Motor neuron (in vitro differentiated cells): Measurements from ENCODE around the gene ACSL5. TPM values are rescaled to one million over a fixed set of nuclear protein-coding genes. Genes with fewer than 3 reads are reported as not detected.

Source experiments
- ATAC-seq, 8 experiments: fragments of 200-7000 bp; cut with Tn5 transposase; replicated peaks in 6 of 8; 2 replicates each; pipeline ENCODE4 v1.8.0; 2021; ENCODE audit warnings: mild to moderate bottlenecking in 8 of 8, moderate library complexity in 8 of 8
- H3K27ac ChIP-seq, 2 donors: fragments of 250-450 bp; sonication (Bioruptor Pico); 2 replicates each; pipeline ENCODE4 v1.9.0; 2021; ENCODE audit warnings: antibody characterized with exemption in 2 of 2, mild to moderate bottlenecking in 2 of 2, moderate library complexity in 1 of 2
- H3K4me1 ChIP-seq, 2 donors: fragments of 250-450 bp; sonication (Bioruptor Pico); replicated peaks in 1 of 2; 2 replicates each; pipeline ENCODE4 v1.6.1; 2021; ENCODE audit warnings: antibody characterized with exemption in 2 of 2, mild to moderate bottlenecking in 2 of 2, moderate library complexity in 1 of 2
- H3K4me3 ChIP-seq, 5 donors: fragments of 250-450 bp; sonication (Bioruptor Pico); 2 replicates each; pipeline ENCODE4 v1.9.0; 2021; ENCODE audit warnings: antibody characterized with exemption in 5 of 5, mild to moderate bottlenecking in 5 of 5, moderate library complexity in 4 of 5
- WGBS, 10 experiments: fragments of 450-650 bp; shearing (Covaris generic); methylation state at CpG; one replicate each; pipeline ENCODE4 v1.0.0; 2022; 5-methylcytosine and 5-hydroxymethylcytosine counted together
- in situ Hi-C, 9 experiments: fragments of 400-800 bp; cut with MboI; loops; one replicate each; pipeline ENCODE4 v1.15.0; 2021; ENCODE audit warnings: low sequenced_read_pairs in 9 of 9, low pct_unique_long_range_greater_than_20kb in 2 of 9; ENCODE audit not compliant: unreplicated experiment in 9 of 9
- total RNA-seq, 8 experiments: library from RNA; unstranded; fragments of 300-600 nt; gene quantifications; 2 replicates each; pipeline versions ENCODE4 v1.2.3 to v1.2.4, GENCODE V29; 2022

The ACSL5 gene
- total RNA-seq, 8 experiments from 2014 or later, result 0.08 to 6.9 (median 0.88) TPM

GRCh38 chr10:112356686-112357085 lies 17.2 kb upstream of the ACSL5 start:
- Histone ChIP-seq H3K4me3 (no peak overlapping the region), H3K27ac (no peak overlapping the region), H3K4me1 (no peaks in the 10 kb centered on the region)
- in situ Hi-C loops, result no loop called here
- ATAC-seq, result no peak
- 69 to 100% (median 100%) methylated on average over 1 to 5 of the region's 5 CpGs; no CpG with 5 or more reads in 4 of the 10 experiments for WGBS, 10 experiments

DNA sequence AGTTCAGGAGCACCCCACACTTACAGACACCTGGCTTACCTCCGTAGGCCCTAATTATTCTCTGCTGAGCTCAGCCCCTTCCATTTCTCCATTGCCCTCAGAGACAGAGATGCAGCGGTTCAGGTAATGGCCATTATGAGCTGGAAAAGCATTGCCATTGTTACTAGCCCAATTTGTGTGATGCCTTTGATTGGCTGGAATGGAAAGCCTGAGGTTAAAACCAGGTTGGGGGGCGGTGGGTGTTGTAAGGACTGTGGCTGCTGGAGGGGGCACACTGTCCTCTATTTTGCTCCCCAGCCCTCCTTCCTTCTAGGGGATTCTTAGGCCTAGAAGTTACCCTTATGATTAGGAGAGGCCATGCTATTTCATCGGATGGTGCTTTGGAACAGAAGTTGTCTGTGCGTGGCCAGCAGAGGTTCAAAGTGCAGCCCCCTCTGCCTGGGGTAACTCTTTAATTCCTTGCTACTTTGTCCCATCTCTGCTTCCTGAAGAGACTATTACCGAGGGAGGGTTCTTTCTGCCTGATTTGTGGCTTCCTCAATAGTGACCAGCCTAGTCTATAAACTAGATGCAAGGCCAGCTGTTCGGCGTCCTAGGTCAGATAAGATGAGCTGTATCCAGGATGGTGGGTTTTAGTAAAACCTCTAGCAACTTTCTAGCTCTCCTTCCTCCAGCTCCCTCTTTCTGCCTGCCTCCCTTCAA lies 14.2 kb upstream of the ACSL5 start:
- WGBS, 10 experiments, result 30 to 100% (median 77%) methylated on average over 1 to 5 of the region's 8 CpGs; no CpG with 5 or more reads in 2 of the 10 experiments
- no peak overlapping the region for H3K27ac ChIP-seq
- in situ Hi-C loops, result no loop called here
- no peaks in the 10 kb centered on the region for H3K4me1 ChIP-seq
- ATAC-seq, result no peak
- H3K4me3 ChIP-seq, result no peak overlapping the region

GRCh38 chr10:112360308-112361270 lies 13.3 kb upstream of the ACSL5 start:
- Histone ChIP-seq H3K27ac (no peak overlapping the region), H3K4me3 (no peak overlapping the region), H3K4me1 (no peaks in the 10 kb centered on the region)
- ATAC-seq, result peak in 3 of 8 experiments; percentile 66 to 92 (median 67)
- WGBS, 10 experiments, result 20 to 76% (median 62%) methylated on average over 2 to 12 of the region's 13 CpGs; no CpG with 5 or more reads in 1 of the 10 experiments
- in situ Hi-C loops, result no loop called here

DNA sequence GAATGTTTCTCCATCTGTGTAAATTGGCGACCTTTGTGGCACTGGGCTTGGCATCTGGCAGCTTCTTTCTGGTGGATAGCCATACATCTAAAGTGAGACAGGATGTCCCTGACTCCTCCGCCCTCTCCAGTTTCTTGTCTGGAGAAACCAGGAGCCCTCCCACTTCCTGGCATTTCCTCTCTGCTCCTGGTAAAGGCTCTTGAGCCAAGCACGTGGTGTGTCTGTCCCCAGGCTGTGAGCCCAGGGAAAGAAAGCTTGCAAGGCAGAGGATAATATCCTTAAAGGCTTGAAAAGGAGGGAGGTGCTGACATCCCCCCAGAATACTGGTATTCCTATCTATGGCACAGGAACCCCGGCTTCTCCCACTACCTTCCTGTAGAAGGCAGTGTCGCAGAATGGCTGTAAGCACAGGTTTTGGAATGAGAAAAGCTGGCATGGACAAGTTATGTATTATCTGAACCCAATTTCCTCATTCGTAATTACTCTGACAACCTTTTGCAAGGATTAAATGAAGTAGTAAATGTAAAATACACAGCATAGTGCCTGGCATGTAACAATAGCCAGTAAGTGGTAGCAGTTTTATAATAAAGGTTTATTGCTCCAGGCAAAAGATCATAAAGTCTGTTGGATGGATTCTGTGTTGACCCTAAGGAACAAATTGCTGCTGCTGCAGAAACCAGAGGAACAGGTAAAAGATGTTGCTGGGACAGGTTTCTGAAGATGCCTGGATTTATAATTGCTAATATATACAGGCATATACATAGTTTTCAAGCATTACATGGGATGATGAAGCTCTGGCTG lies 11.8 kb upstream of the ACSL5 start:
- in situ Hi-C loops, result no loop called here
- Histone ChIP-seq H3K27ac (no peak overlapping the region), H3K4me1 (no peaks in the 10 kb centered on the region), H3K4me3 (no peak overlapping the region)
- 0 to 82% (median 68%) methylated on average over 2 to 5 of the region's 6 CpGs; no CpG with 5 or more reads in 1 of the 10 experiments for WGBS, 10 experiments
- ATAC-seq, result peak in 4 of 8 experiments; percentile 15 to 92 (median 83)

GRCh38 chr10:112362833-112363232 lies 11.1 kb upstream of the ACSL5 start:
- in situ Hi-C loops, result no loop called here
- Histone ChIP-seq H3K27ac (no peak overlapping the region), H3K4me3 (no peak overlapping the region), H3K4me1 (no peaks in the 10 kb centered on the region)
- WGBS, 10 experiments, result 10 to 93% (median 91%) methylated on average over 6 to 8 of the region's 8 CpGs
- ATAC-seq, result no peak

DNA sequence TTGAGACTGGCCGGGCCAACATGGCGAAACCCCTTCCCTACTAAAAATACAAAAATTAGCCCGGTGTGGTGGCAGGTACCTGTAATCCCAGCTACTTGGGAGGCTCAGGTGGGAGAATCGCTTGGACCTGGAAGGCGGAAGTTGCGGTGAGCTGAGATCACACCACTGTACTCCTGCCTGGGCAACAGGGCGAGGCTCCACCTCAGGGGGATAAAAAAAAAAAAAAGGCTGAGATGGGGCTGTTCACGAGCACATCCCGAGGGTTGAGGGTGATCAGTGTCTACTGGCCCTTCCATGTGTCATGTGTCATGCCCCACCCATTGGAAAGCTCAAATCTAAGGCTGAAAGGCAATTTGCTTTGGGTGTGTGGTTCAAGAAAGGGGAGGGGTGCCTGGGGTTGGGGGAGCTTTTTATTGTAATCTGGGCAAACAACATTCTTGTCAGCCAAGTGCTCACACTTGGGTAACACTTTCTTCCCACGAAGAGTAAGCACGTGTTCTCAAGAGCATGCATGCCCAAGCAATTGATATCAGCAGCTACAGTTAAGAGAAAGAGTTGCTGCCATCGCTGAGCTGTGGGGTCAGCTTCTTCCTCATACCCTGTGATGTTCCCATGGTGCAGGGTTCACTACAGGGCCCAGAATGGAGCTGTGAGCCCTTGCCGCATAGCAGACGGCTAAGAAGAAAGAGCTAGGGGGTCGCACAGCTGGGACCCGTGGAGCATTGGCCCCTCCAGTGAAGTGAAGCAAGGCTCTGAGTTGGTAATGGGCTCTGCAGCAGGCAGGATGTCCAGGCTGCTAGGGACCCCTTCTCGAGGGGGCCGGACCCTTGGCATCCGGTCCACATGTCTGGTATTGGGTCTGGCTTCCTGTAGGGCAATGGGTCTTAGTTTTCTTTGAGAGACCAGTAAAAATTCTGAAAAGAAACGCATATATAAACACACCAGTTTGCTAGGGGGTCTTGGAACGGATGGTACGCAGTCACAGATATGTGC lies 9.9 kb upstream of the ACSL5 start:
- 40 to 95% (median 80%) methylated on average over 1 to 13 of the region's 22 CpGs; no CpG with 5 or more reads in 1 of the 10 experiments for WGBS, 10 experiments
- H3K4me3 ChIP-seq, result no peak overlapping the region
- H3K4me1 ChIP-seq, result no peaks in the 10 kb centered on the region
- ATAC-seq, result no peak
- in situ Hi-C loops, result no loop called here
- H3K27ac ChIP-seq, result no peak overlapping the region

GRCh38 chr10:112365014-112365432 lies 8.9 kb upstream of the ACSL5 start:
- in situ Hi-C loops, result no loop called here
- WGBS, 10 experiments, result 68 to 100% (median 100%) methylated on average over 1 to 6 of the region's 6 CpGs; no CpG with 5 or more reads in 2 of the 10 experiments
- H3K4me3 ChIP-seq, result no peak overlapping the region
- no peak for ATAC-seq
- no peak overlapping the region for H3K27ac ChIP-seq
- H3K4me1 ChIP-seq, result no peaks in the 10 kb centered on the region

- no peak overlapping the region for H3K27ac ChIP-seq
- in situ Hi-C loops, result no loop called here
- H3K4me3 ChIP-seq, result no peak overlapping the region
- no peak for ATAC-seq
- WGBS, 10 experiments, result 20 to 100% (median 83%) methylated on average over 1 to 6 of the region's 6 CpGs; no CpG with 5 or more reads in 5 of the 10 experiments
- H3K4me1 ChIP-seq, result no peaks in the 10 kb centered on the region
Observed at GRCh38 chr10:112365451-112365850, 8.5 kb upstream of the ACSL5 start.

DNA sequence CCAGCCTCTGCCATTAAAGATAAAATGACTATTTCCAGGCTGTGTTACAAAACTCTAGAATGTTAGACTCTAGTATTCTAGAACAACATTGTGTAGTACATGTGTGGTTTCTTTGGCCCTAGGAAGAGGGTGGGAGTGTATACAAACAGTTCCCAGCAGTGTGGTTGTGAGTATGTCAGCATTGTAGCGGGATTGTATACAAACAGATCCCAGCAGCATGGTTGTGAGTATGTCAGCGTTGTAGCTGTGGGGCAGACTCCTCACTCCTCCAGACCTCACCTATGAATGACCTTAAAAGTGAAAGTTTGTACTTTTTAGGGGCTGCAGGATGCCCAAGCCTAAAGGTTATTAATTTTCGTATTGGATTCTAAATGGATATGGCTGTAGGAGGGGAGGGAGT lies 6.9 kb upstream of the ACSL5 start:
- Histone ChIP-seq H3K4me3 (no peak overlapping the region), H3K4me1 (no peaks in the 10 kb centered on the region), H3K27ac (no peak overlapping the region)
- in situ Hi-C loops, result no loop called here
- 0 to 100% (median 70%) methylated on average over 1 to 3 of the region's 3 CpGs; no CpG with 5 or more reads in 3 of the 10 experiments for WGBS, 10 experiments
- no peak for ATAC-seq

- ATAC-seq, result no peak
- in situ Hi-C loops, result no loop called here
- WGBS, 10 experiments, result 88 to 94% (median 90%) methylated on average over 3 to 4 of the region's 4 CpGs; no CpG with 5 or more reads in 7 of the 10 experiments
Observed at GRCh38 chr10:112367516-112367915, 6.4 kb upstream of the ACSL5 start.

DNA sequence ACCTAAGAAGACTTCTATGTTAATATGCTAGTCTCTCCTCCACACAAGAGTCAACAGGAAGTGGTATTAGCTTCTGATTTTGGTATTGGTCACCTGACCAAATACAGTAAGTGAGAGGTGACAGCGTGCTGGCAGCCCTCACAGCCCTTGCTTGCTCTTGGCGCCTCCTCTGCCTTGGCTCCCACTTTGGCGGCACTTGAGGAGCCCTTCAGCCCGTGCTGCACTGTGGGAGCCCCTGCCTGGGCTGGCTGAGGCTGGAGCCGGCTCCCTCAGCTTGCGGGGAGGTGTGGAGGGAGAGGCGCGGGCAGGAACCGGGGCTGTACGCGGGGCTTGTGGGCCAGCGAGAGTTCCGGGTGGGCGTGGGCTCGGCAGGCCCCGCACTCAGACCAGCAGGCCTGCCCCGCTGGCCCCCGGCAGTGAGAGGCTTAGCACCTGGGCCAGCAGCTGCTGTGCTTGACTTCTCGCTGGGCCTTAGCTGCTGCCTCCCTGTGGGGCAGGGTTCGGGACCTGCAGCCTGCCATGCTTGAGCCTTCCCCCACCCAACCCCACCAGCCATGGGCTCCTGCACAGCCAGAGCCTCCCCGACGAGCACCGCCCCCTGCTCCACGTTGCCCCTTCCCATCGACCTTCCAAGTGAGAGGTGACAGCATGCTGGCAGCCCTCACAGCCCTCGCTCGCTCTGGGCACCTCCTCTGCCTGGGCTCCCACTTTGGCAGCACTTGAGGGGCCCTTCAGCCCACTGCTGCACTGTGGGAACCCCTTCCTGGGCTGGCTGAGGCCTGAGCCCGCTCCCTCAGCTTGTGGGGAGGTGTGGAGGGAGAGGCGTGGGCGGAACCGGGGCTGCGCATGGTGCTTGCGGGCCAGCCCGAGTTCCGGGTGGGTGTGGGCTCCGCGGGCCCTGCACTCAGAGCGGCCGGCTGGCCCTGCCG lies 4.2 kb upstream of the ACSL5 start:
- Histone ChIP-seq H3K27ac (no peak overlapping the region), H3K4me3 (no peak overlapping the region), H3K4me1 (no peaks in the 10 kb centered on the region)
- no peak for ATAC-seq
- in situ Hi-C loops, result no loop called here
- WGBS, 10 experiments, result 0 to 100% (median 83%) methylated on average over 1 to 7 of the region's 40 CpGs; no CpG with 5 or more reads in 6 of the 10 experiments

More at GRCh38 chr10:112367516-112367915, 6.4 kb upstream of the ACSL5 start:
- H3K4me3 ChIP-seq, result no peak overlapping the region
- H3K4me1 ChIP-seq, result no peaks in the 10 kb centered on the region
- H3K27ac ChIP-seq, result no peak overlapping the region
